ENCODE results near the gene MBNL2.

MBNL2 gene

GRCh38 chr13:97369261-97369893, 147.2 kb downstream of the MBNL2 start:
- no peak overlapping the region for H3K27ac ChIP-seq
- H3K4me3 ChIP-seq (ENCODE audit: low read depth, low read length) = no peak overlapping the region
- DNase-seq = no peak

GRCh38 chr13:97371486-97372109, 149.5 kb downstream of the MBNL2 start:
- H3K36me3 ChIP-seq = no peaks in the 10 kb centered on the region; the same call in 1 of the 2 replicates
- DNase-seq = no peak
- H3K27me3 ChIP-seq (ENCODE audit: insufficient read depth, low read depth, severe bottlenecking) = no peaks in the 10 kb centered on the region
- H3K4me3 ChIP-seq (ENCODE audit: low read depth, low read length) = no peak overlapping the region
- no peaks in the 10 kb centered on the region for H3K9me3 ChIP-seq (ENCODE audit: severe bottlenecking)
- H3K27ac ChIP-seq = no peak overlapping the region
- TF ChIP-seq, protein P1, sequence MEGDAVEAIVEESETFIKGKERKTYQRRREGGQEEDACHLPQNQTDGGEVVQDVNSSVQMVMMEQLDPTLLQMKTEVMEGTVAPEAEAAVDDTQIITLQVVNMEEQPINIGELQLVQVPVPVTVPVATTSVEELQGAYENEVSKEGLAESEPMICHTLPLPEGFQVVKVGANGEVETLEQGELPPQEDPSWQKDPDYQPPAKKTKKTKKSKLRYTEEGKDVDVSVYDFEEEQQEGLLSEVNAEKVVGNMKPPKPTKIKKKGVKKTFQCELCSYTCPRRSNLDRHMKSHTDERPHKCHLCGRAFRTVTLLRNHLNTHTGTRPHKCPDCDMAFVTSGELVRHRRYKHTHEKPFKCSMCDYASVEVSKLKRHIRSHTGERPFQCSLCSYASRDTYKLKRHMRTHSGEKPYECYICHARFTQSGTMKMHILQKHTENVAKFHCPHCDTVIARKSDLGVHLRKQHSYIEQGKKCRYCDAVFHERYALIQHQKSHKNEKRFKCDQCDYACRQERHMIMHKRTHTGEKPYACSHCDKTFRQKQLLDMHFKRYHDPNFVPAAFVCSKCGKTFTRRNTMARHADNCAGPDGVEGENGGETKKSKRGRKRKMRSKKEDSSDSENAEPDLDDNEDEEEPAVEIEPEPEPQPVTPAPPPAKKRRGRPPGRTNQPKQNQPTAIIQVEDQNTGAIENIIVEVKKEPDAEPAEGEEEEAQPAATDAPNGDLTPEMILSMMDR (IDR thresholded peaks at IDR 0.05; ENCODE audit: low read depth, low read length) = no peak

More at GRCh38 chr13:97369261-97369893, 147.2 kb downstream of the MBNL2 start:
- Histone ChIP-seq H3K36me3 (no peaks in the 10 kb centered on the region; the same call in none of the 2 replicates), H3K9me3 (ENCODE audit: severe bottlenecking) (no peaks in the 10 kb centered on the region), H3K27me3 (ENCODE audit: insufficient read depth, low read depth, severe bottlenecking) (no peaks in the 10 kb centered on the region)
- TF ChIP-seq, protein P1 (IDR thresholded peaks at IDR 0.05; ENCODE audit: low read depth, low read length) = no peak

DNA sequence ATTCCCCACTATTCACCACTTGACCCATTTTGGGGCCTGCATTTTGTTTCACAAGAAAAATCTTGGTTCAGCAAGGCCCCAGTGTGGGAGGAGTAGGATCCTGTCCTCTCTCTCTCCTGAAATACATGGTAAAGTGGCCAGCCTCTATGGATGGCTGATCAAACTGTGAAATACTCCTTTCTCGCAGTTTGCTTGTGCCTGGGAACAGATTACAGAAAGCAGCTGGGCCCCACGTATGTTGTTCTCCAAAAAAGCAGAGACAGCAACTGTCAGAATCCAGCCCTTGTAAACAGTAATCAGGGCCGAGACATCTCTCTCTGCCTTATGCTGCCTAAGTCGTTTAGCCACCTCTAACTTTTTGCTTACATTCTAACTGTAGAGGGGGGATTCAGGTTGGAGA, 150.8 kb downstream of the MBNL2 start:
- no peak overlapping the region for H3K4me3 ChIP-seq (ENCODE audit: low read depth, low read length)
- H3K27me3 ChIP-seq (ENCODE audit: insufficient read depth, low read depth, severe bottlenecking) = no peaks in the 10 kb centered on the region
- DNase-seq = no peak
- no peaks in the 10 kb centered on the region for H3K36me3 ChIP-seq
- H3K9me3 ChIP-seq (ENCODE audit: severe bottlenecking) = no peaks in the 10 kb centered on the region
- H3K27ac ChIP-seq = no peak overlapping the region
- TF ChIP-seq, protein P1 (IDR thresholded peaks at IDR 0.05; ENCODE audit: low read depth, low read length) = no peak

DNA sequence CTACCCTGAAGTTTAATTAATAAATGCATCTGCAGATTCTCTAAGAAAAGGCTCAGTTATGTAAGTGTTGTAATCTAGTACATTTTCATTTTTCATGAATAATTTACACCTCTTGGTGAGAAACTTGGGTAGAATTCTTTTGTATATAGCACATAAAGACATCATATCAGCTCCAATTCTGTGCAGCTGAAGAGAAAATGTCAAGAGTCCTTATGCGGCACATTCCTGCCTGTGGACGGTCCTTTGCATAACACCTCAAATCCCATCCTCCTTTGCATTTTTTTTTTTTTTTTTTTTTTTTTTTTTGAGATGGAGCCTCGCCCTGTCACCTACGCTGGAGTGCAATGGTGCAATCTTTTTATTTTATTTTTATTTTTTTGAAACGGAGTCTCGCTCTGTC, 151.7 kb downstream of the MBNL2 start:
- Histone ChIP-seq H3K27me3 (ENCODE audit: insufficient read depth, low read depth, severe bottlenecking) (no peaks in the 10 kb centered on the region), H3K27ac (no peak overlapping the region), H3K4me3 (ENCODE audit: low read depth, low read length) (no peak overlapping the region), H3K9me3 (ENCODE audit: severe bottlenecking) (no peaks in the 10 kb centered on the region), H3K36me3 (no peaks in the 10 kb centered on the region)
- TF ChIP-seq, protein P1 (IDR thresholded peaks at IDR 0.05; ENCODE audit: low read depth, low read length) = no peak
- no peak for DNase-seq

GRCh38 chr13:97376981-97377380, 154.8 kb downstream of the MBNL2 start:
- DNase-seq = no peak
- TF ChIP-seq, protein P1 (IDR thresholded peaks at IDR 0.05; ENCODE audit: low read depth, low read length) = no peak
- no peak overlapping the region for H3K4me3 ChIP-seq (ENCODE audit: low read depth, low read length)
- H3K36me3 ChIP-seq = no peaks in the 10 kb centered on the region
- H3K27me3 ChIP-seq (ENCODE audit: insufficient read depth, low read depth, severe bottlenecking) = no peaks in the 10 kb centered on the region
- H3K9me3 ChIP-seq (ENCODE audit: severe bottlenecking) = no peaks in the 10 kb centered on the region
- H3K27ac ChIP-seq = no peak overlapping the region

All from WERI-Rb-1 (cell line).